RWPE2 (cell line): ENCODE results near the gene CLHC1.
"Not testable (repeated sequence)": the region's sequence is repeated elsewhere in the genome, so short reads cannot be mapped to it uniquely, and the experiment has no call there.

ENCODE experiments used
- ATAC-seq: fragments of 200-7000 bp; cut with Tn5 transposase; 3 replicates; pipeline ENCODE4 v1.9.1; 2021; ENCODE audit warnings: low read depth
- DNase-seq: peaks from one replicate; pipeline ENCODE4 v3.0.0-alpha.2; 2020; ENCODE audit warnings: low spot score
- H3K27ac ChIP-seq: fragments of 450-650 bp; 2 replicates; pipeline ENCODE4 v1.5.1; 2017; ENCODE audit warnings: mild to moderate bottlenecking; ENCODE audit not compliant: poor library complexity, severe bottlenecking
- H3K27me3 ChIP-seq: fragments of 250-450 bp; sonication (Bioruptor Pico); 2 replicates; pipeline ENCODE4 v1.5.1; 2021; ENCODE audit warnings: mild to moderate bottlenecking, moderate library complexity; ENCODE audit not compliant: insufficient read depth, poor library complexity, severe bottlenecking
- H3K36me3 ChIP-seq: fragments of 250-450 bp; sonication (Bioruptor Pico); 2 replicates; pipeline ENCODE4 v1.5.1; 2020; ENCODE audit warnings: low read depth, mild to moderate bottlenecking, moderate library complexity
- H3K4me1 ChIP-seq: fragments of 250-450 bp; sonication (Bioruptor Pico); 2 replicates; pipeline ENCODE4 v1.5.1; 2021; ENCODE audit warnings: mild to moderate bottlenecking, moderate library complexity; ENCODE audit not compliant: insufficient read depth, poor library complexity, severe bottlenecking
- H3K4me3 ChIP-seq: fragments of 250-450 bp; sonication (Bioruptor Pico); 2 replicates; pipeline ENCODE4 v1.5.1; 2021; ENCODE audit warnings: mild to moderate bottlenecking, moderate library complexity; ENCODE audit not compliant: severe bottlenecking
- H3K9me3 ChIP-seq: fragments of 250-450 bp; sonication (Bioruptor Pico); 2 replicates; pipeline ENCODE4 v1.5.1; 2021; ENCODE audit warnings: mild to moderate bottlenecking, moderate library complexity; ENCODE audit not compliant: severe bottlenecking
- CTCF ChIP-seq: fragments of 450-650 bp; IDR thresholded peaks from one replicate; pipeline ENCODE4 v1.5.1; 2017; ENCODE audit warnings: mild to moderate bottlenecking, moderate library complexity; ENCODE audit not compliant: poor library complexity, severe bottlenecking

The CLHC1 gene

GRCh38 chr2:55231546-55232083 lies 478 bp downstream of the CLHC1 start:
- TF ChIP-seq CTCF: no peak
- Histone ChIP-seq H3K36me3 (peaks cover 40% of the 10 kb centered on the region), H3K4me3 (peak overlapping the region; percentile 45), H3K27me3 (no peaks in the 10 kb centered on the region), H3K9me3 (no peaks in the 10 kb centered on the region), H3K4me1 (peaks cover 12% of the 10 kb centered on the region), H3K27ac (peak overlapping the region; percentile 85)
- DNase-seq (no peak), ATAC-seq (peak; percentile 35)

GRCh38 chr2:55230551-55230950 lies 1.5 kb downstream of the CLHC1 start:
- Histone ChIP-seq H3K36me3 (peaks cover 30% of the 10 kb centered on the region), H3K27me3 (no peaks in the 10 kb centered on the region), H3K27ac (no peak overlapping the region), H3K4me3 (no peak overlapping the region), H3K9me3 (no peaks in the 10 kb centered on the region), H3K4me1 (peaks cover 12% of the 10 kb centered on the region)
- TF ChIP-seq CTCF: no peak
- ATAC-seq (no peak), DNase-seq (no peak)

GRCh38 chr2:55229221-55229620 lies 2.9 kb downstream of the CLHC1 start:
- ATAC-seq (no peak), DNase-seq (no peak)
- no peaks in the 10 kb centered on the region for H3K27me3 ChIP-seq
- H3K4me3 ChIP-seq: no peak overlapping the region
- H3K36me3 ChIP-seq: peaks cover 16% of the 10 kb centered on the region
- no peaks in the 10 kb centered on the region for H3K9me3 ChIP-seq
- H3K27ac ChIP-seq: no peak overlapping the region
- H3K4me1 ChIP-seq: peaks cover 8% of the 10 kb centered on the region
- no peak for TF ChIP-seq CTCF

- no peak for ATAC-seq
- Histone ChIP-seq H3K9me3 (no peaks in the 10 kb centered on the region), H3K36me3 (peaks cover 6% of the 10 kb centered on the region), H3K27me3 (no peaks in the 10 kb centered on the region), H3K4me3 (no peak overlapping the region), H3K27ac (no peak overlapping the region), H3K4me1 (no peaks in the 10 kb centered on the region)
- no peak for DNase-seq
- TF ChIP-seq CTCF: no peak
Observed at GRCh38 chr2:55228226-55228563, 3.9 kb downstream of the CLHC1 start.

GRCh38 chr2:55227437-55228225 lies 4.5 kb downstream of the CLHC1 start:
- not testable (repeated sequence) for H3K27me3 ChIP-seq, H3K36me3 ChIP-seq, H3K4me1 ChIP-seq, H3K27ac ChIP-seq, H3K4me3 ChIP-seq, ATAC-seq, DNase-seq, H3K9me3 ChIP-seq
